Stimulated activated CD4-positive, alpha-beta T cell treated with anti-CD3 and anti-CD28 coated beads, Interleukin-15, amount 100 ng/mL, for 24 hours (primary cell): ENCODE data around the gene STX7.

Experiments
- DNase-seq: peaks from one replicate; pipeline ENCODE4 v3.0.0-alpha.2; 2020

The STX7 gene

DNA sequence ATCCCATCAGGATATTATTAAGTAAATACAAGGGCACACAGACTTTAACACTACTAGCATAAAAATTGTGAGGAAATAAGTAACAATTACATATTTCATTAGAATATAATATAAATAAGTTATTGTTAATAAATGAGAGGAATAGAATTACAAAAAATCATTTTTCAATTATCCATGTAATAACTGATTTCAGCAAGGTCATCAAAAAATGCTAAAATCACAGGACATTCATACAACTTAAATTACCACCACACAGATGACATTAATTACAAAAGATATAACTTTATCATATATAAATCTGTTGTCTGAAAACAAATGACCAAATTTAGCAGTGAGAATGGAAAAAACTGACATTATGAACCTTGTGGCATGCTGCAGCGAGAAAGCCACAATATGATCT, 37.0 kb downstream of the STX7 start:
- no peak for DNase-seq

DNA sequence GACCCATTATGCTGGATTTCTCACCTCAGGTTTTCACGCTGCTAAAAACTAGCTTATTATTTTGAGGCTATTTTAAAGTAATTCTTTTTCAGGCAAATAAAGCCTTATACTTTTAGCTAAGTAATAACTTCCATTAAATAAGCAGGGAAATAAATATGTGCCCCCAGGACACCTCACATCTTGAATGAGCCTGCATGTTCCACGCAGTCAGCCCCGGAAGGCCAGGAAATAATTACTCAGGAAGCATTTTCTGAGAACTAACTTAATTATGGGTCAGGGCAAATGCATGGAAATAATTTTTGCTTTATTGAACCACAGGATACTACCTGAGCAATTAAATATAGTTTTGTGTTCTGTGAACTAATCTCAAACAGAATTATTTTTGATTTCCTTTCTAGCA, 41.1 kb downstream of the STX7 start:
- DNase-seq: no peak

- no peak for DNase-seq
Observed at GRCh38 chr6:132466952-132467351, 46.0 kb downstream of the STX7 start.

- no peak for DNase-seq
Observed at GRCh38 chr6:132465530-132466485, 47.1 kb downstream of the STX7 start.

DNA sequence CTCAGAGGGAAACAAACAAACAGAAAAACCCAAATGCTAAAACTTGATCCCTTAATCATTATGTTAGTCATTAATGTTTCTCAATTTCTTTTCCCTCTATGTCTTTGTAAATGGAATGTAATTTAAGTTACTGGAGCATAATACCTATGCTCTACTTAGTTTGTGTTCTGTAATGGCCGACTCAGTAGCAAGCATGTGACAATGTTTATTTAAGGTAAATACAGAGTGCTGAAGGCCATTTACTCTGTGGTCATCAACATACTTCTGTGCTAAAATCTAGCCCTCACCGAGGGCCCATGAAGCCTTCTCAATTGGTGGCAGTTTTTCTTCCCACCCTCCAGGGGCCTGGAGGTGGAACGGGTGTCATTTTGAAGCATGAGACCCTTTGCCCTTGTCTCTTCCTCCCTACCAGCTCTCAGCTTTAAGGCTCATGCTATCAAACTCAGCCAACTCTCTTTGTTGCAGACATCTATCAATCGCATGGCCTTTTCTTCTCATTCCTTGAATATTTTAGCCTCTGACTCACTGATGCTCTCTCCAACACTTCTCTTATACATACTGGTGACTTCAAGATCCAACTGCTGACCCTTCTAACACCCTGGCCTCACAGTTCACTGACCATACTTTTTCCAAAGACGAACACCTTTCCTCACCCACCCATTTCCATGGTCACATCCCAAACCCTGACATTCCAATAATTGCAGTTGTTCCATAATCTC, 48.2 kb downstream of the STX7 start:
- no peak for DNase-seq

- no peak for DNase-seq
Observed at GRCh38 chr6:132461958-132462357, 51.0 kb downstream of the STX7 start.

GRCh38 chr6:132459605-132459952, 53.3 kb downstream of the STX7 start:
- DNase-seq: no peak

GRCh38 chr6:132458887-132459604, 53.9 kb downstream of the STX7 start:
- DNase-seq: no peak

DNA sequence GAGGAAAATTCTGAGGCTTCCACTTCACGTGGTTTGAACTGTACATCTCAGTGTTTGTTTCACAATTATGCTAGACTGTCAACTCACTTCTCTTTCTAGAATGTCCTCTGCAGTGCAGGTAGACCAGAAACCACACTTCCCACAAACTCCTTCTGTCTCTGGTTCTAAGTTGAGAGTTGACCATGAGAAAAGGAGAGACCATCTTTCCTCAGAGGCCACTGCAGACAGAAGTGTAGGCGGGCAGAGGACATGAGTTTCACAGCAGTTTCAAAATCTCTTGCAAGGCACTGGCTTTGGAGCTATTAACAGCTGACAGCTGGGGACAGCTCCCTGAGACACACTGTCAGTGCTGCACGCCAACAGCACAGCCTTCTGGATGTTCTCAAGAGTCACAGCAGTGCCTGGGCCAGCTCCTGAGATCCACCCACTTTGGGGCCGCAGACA, 56.2 kb downstream of the STX7 start:
- no peak for DNase-seq

DNA sequence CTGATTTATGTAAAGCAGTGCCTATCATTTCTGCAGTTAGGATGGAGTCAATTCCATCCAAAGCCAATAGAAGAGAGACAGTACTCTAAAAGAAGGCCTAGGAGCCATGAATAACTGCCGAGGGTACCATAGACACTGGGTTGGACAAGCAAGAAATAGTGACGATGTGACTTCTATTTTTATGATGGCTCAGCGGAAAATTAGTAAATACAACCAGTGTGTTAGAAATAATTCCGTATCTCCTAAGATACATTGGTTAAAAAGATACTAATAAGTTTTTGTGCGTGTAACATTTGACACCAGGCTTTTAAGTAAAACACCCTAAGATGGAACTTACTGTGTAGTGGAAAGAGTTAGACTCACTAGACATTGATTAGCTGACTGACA, 66.1 kb downstream of the STX7 start:
- DNase-seq: no peak

DNA sequence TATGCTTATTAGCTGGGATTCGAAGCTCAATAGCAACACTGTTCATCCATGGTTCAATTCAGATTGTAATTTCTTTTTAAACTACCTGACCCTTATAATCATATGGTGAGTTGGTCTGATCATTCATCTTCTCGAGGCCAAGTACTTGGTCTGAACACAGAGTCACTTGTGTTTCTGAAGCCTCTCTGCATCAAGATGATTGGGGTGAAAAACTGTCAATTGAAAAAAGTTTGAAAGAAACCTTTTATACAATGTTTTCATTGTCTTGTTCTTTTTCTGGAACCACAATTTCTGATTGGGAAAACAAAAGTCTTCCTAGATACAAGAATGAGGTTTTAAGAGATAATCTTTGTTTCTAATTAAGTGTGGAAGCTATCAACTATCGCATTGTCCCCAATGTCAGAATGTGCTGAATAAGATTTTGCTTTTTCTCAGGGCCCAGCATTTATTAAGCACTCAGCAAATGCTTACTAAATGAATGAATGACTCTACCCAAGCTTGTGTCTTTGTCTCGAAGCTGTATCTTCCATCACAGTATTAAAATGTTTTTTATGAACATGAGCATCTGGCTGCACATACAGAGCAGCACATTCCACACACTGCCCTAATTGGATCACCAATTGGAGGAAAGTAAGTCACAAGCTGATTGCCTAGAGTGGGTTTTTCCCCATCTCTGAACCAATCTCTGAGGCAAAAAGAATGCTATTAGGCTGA, 66.6 kb downstream of the STX7 start:
- DNase-seq: no peak

DNA sequence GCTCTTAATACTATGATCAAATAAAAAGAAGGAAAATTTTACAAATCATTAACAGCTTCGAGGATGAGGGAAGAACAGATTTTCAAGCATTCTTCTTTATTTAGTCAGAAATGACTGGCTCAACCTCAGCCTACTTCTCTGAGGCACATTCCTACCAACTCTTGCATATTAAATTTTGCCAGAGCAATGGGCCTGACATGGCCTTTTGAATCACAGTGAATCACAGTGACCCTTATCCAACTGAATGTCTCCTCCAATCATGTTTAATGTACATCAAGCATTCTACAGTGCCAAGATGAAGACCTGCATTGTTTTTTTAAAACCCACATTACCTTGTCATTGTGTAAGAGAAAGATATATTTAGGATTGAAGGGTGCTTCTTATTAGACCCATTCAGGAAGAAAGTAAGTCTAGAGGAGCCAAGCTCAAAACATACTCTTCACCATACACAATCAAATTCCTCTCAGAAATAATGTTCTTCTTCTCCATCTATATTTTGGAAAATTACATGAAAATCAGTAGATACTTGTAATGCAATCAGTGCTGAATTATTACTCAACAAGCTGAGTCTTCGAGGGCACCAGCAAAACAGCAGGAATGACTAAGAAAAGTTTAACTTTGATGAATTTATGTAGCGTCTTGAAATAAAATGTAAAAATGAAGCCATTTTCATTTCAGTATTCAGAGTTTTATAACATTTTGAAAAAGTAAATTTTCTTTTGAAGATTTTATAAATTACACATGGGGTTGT, 67.5 kb downstream of the STX7 start:
- no peak for DNase-seq

DNA sequence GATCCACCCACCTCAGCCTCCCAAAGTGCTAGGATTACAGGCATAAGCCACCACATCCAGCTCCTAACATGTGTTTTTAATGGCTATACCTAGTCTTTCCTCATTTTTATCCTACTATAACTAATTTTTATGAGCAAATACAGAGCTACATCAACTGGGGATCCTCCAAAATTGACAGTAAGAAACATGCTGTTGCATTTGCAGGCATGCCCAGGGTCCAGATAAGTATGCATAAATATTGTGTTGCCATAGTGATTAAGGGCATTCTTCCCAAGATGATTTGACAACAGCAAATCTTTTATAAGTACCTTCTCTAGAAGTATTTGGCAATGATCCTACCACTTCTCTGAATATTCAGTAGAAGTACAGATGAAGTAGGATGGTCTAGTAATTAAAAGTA, 69.7 kb downstream of the STX7 start:
- DNase-seq: no peak

DNA sequence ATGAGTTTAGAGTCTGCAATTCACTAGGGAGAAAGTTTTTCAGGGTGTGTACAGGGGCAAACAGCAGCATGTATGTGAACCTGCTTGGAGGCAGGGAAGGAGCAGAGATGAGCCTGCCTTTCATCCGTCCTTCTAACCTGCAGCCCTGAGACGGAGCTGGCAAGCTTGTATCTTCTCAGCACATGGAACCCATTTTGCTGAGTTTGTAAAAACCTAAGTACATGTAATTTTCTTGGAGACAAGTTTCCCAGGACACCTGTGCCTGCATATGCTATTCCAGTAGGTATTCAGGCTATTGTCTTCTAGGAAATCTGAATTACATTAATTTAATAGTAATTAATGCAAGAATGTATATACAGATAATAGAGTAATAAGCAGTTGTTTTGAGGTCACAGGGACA, 82.8 kb downstream of the STX7 start:
- DNase-seq: no peak

DNA sequence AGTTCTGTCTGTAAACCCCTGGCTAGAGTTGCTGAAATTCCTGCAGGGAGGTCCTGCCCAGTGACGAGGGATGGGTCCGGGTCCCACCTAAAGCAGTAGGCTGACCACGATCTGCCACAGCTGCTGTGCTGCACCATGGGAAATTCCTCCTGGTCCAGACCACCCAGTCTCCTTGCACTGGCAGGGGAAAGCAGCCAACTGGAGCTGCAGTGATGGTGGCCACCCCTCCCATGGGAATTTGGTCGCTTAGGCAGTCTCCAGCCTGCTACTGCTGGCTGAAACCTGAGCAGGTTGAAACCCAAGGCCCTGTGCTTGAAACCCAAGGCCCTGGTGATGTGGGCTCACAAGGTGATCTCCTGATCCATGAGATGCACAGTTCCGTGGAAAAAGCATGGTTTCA, 87.7 kb downstream of the STX7 start:
- DNase-seq: no peak

- no peak for DNase-seq
Observed at GRCh38 chr6:132423839-132424238, 89.1 kb downstream of the STX7 start.

DNA sequence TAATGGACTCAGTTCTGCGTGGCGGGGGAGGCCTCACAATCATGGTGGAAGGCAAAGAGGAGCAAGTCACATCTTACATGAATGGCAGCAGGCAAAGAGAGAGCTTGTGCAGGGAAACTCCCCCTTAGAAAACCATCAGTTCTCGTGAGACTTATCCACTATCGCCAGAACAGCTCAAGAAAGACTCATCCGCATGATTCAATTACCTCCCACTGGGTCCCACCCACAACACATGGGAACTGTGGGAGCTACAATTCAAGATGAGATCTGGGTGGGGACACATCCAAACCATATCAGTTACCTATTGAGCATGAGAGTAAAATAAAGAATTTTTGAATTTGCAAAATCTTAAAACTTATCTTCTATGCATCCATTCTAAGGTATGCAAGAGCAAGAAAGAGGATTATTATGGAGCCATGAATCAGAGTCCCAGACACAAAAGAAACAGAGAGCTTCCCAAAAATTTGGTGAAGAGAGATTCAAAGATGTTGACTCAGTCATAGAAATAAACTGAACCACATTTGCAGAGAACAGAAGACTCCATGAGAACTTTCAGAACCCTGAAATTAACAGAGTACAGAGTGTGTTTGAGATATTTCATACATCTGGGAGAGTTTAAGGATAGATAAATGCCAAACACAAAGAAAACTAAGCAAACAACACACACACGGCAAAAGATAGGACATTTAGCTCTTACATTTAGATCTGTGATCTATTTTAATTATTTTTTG, 94.5 kb downstream of the STX7 start:
- DNase-seq: no peak

DNA sequence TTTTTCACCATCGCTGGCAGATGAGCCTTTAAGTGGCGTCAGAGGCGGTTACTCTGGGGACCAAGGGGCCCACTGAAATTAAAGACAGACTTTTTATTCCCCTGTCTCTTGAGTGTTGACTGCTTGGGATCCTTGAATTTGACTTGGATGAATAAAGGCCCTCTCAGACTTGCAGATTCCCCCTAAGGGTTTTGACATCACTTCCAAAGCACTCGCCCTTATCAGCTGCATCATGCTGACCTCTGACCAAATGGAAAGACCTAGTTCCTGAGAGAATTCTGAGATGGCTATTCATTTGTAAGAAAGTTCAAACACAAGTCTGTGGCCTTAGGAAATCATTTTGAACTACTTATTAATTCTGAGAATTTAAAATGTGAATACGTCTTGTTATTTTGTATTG, 98.2 kb downstream of the STX7 start:
- no peak for DNase-seq

DNA sequence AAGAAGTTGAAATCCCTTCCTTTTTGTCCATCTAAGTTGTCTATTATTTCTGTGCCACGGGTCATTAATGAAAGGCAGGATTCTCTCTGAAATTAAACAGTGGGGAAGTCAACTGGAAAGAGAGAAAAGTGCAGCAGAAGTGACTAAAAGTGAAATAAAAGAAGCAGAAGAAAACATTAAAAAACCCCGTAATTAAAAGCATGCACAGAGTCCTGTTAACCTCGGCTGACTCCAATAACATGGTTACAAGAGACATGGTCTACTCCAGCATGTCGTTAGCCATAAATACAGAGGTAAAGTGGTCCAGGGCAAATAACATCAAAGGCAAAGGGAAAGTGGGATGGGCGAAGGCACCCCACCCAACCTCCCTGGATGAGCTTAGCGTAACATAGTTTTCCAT, 98.6 kb downstream of the STX7 start:
- DNase-seq: no peak

- no peak for DNase-seq
Observed at GRCh38 chr6:132413499-132413802, 99.5 kb downstream of the STX7 start.

GRCh38 chr6:132412656-132413498, 100.0 kb downstream of the STX7 start:
- no peak for DNase-seq
